ENCODE measurements around the gene HPS1. TPM values are rescaled to one million over a fixed set of nuclear protein-coding genes. Genes with fewer than 3 reads are reported as not detected.

HPS1 gene
- total RNA-seq, 1 donor from 2014 or later, result 30.6 TPM

GRCh38 chr10:98414932-98415730, 31.6 kb downstream of the HPS1 start, which contains the start of gene PYROXD2:
TSS of gene PYROXD2 (minus strand) at chr10:98415182. CDS start at chr10:98415135, 47 bp downstream.
- peaks cover 10% of the 10 kb centered on the region for H3K36me3 Mint-ChIP-seq (ENCODE audit: low read depth, unreplicated experiment)
- H3K4me3 Mint-ChIP-seq (ENCODE audit: unreplicated experiment), result peak within 1 kb of the TSS; percentile 77
- peak within 1 kb of the TSS; percentile 42 for H3K27ac Mint-ChIP-seq (ENCODE audit: unreplicated experiment)
- H3K27me3 Mint-ChIP-seq (ENCODE audit: unreplicated experiment), result peaks cover 3% of the 10 kb centered on the region
- H3K9me3 Mint-ChIP-seq (ENCODE audit: unreplicated experiment), result no peaks in the 10 kb centered on the region
- DNase-seq (ENCODE audit: low spot score), result peak; percentile 72
- peaks cover 4% of the 10 kb centered on the region for H3K4me1 Mint-ChIP-seq (ENCODE audit: unreplicated experiment)
- no peak for TF ChIP-seq CTCF (IDR thresholded peaks at IDR 0.05; ENCODE audit: unreplicated experiment)

- Mint-ChIP-seq H3K27ac (ENCODE audit: unreplicated experiment) (no peak overlapping the region), H3K9me3 (ENCODE audit: unreplicated experiment) (no peaks in the 10 kb centered on the region), H3K4me1 (ENCODE audit: unreplicated experiment) (peaks cover 4% of the 10 kb centered on the region), H3K27me3 (ENCODE audit: unreplicated experiment) (peaks cover 3% of the 10 kb centered on the region), H3K36me3 (ENCODE audit: low read depth, unreplicated experiment) (peaks cover 10% of the 10 kb centered on the region), H3K4me3 (ENCODE audit: unreplicated experiment) (peak overlapping the region; percentile 25)
- TF ChIP-seq CTCF (IDR thresholded peaks at IDR 0.05; ENCODE audit: unreplicated experiment), result no peak
- DNase-seq (ENCODE audit: low spot score), result no peak
Observed at GRCh38 chr10:98414578-98414931, 32.2 kb downstream of the HPS1 start.

- H3K27ac Mint-ChIP-seq (ENCODE audit: unreplicated experiment), result no peak overlapping the region
Observed at GRCh38 chr10:98411768-98412167, 35.0 kb downstream of the HPS1 start.

GRCh38 chr10:98411166-98411565, 35.6 kb downstream of the HPS1 start:
- DNase-seq (ENCODE audit: low spot score), result no peak
- Mint-ChIP-seq H3K27ac (ENCODE audit: unreplicated experiment) (no peak overlapping the region), H3K9me3 (ENCODE audit: unreplicated experiment) (no peaks in the 10 kb centered on the region), H3K4me3 (ENCODE audit: unreplicated experiment) (no peak overlapping the region), H3K4me1 (ENCODE audit: unreplicated experiment) (peaks cover 4% of the 10 kb centered on the region), H3K27me3 (ENCODE audit: unreplicated experiment) (peaks cover 2% of the 10 kb centered on the region), H3K36me3 (ENCODE audit: low read depth, unreplicated experiment) (peaks cover 4% of the 10 kb centered on the region)
- no peak for TF ChIP-seq CTCF (IDR thresholded peaks at IDR 0.05; ENCODE audit: unreplicated experiment)

More at GRCh38 chr10:98411768-98412167, 35.0 kb downstream of the HPS1 start:
- no peak for TF ChIP-seq CTCF (IDR thresholded peaks at IDR 0.05; ENCODE audit: unreplicated experiment)
- peaks cover 2% of the 10 kb centered on the region for H3K27me3 Mint-ChIP-seq (ENCODE audit: unreplicated experiment)
- peaks cover 4% of the 10 kb centered on the region for H3K4me1 Mint-ChIP-seq (ENCODE audit: unreplicated experiment)
- no peaks in the 10 kb centered on the region for H3K9me3 Mint-ChIP-seq (ENCODE audit: unreplicated experiment)
- peaks cover 7% of the 10 kb centered on the region for H3K36me3 Mint-ChIP-seq (ENCODE audit: low read depth, unreplicated experiment)
- H3K4me3 Mint-ChIP-seq (ENCODE audit: unreplicated experiment), result no peak overlapping the region
- no peak for DNase-seq (ENCODE audit: low spot score)

GRCh38 chr10:98410759-98411158, 36.0 kb downstream of the HPS1 start:
- Mint-ChIP-seq H3K36me3 (ENCODE audit: low read depth, unreplicated experiment) (peaks cover 3% of the 10 kb centered on the region), H3K9me3 (ENCODE audit: unreplicated experiment) (no peaks in the 10 kb centered on the region), H3K4me3 (ENCODE audit: unreplicated experiment) (no peak overlapping the region), H3K27ac (ENCODE audit: unreplicated experiment) (no peak overlapping the region), H3K4me1 (ENCODE audit: unreplicated experiment) (peaks cover 3% of the 10 kb centered on the region), H3K27me3 (ENCODE audit: unreplicated experiment) (peaks cover 3% of the 10 kb centered on the region)
- DNase-seq (ENCODE audit: low spot score), result no peak
- no peak for TF ChIP-seq CTCF (IDR thresholded peaks at IDR 0.05; ENCODE audit: unreplicated experiment)
